ENCODE data around the gene CDKN2B-AS1.

- TF ChIP-seq CTCF (IDR thresholded peaks at IDR 0.05): no peak
- TF ChIP-seq POLR2A (IDR thresholded peaks at IDR 0.05): no peak
Measured at GRCh38 chr9:22108581-22109370, 114.2 kb downstream of the CDKN2B-AS1 start.
